ENCODE results near the gene CENPH.

GRCh38 chr5:69231851-69232250, 42.5 kb downstream of the CENPH start:
- TF ChIP-seq, protein P1, sequence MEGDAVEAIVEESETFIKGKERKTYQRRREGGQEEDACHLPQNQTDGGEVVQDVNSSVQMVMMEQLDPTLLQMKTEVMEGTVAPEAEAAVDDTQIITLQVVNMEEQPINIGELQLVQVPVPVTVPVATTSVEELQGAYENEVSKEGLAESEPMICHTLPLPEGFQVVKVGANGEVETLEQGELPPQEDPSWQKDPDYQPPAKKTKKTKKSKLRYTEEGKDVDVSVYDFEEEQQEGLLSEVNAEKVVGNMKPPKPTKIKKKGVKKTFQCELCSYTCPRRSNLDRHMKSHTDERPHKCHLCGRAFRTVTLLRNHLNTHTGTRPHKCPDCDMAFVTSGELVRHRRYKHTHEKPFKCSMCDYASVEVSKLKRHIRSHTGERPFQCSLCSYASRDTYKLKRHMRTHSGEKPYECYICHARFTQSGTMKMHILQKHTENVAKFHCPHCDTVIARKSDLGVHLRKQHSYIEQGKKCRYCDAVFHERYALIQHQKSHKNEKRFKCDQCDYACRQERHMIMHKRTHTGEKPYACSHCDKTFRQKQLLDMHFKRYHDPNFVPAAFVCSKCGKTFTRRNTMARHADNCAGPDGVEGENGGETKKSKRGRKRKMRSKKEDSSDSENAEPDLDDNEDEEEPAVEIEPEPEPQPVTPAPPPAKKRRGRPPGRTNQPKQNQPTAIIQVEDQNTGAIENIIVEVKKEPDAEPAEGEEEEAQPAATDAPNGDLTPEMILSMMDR (conservative IDR thresholded peaks at IDR 0.05), result no peak
- no peak for TF ChIP-seq EZH2 (IDR thresholded peaks at IDR 0.05; ENCODE audit: low read depth)

Measured in PC-9 (cell line).